ENCODE results near the gene UTF1.

Gene UTF1

DNA sequence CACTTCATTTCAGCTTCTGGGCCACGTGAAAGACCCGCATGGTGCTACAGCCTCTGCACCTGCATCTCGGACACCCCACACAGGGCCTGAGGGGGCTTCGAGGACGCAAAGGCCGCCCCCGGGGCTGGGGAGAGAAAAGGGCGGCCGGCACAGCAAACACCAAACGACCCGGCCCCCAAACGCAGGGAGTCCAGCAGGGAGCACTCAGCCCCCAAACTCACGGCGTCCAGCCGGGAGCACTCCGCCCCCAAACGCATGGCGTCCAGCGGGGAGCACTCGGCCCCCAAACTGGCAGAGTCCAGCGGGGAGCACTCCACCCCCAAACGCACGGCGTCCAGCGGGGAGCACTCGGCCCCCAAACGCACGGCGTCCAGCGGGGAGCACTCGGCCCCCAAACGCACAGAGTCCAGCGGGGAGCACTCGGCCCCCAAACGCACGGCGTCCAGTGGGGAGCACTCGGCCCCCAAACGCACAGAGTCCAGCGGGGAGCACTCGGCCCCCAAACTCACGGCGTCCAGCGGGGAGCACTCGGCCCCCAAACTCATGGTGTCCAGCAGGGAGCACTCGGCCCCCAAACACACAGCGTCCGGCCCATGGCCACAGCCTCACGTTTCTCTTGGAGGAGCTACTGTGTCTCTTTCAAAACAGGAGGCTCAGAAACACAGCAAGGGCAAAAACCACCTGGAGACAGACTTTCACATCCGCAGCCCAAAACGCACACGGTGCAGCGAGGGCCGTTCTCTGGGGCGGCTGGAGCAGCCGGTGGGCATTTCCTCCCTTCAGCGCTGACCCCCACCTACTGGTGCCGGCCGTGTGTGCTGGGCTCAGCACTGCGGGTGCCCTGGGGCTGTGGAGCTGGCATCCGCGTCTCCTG is 27.0 kb upstream of the UTF1 start:
- Histone ChIP-seq H3K4me3 (ENCODE audit: extremely low read depth, insufficient read depth, low read length, poor library complexity, severe bottlenecking) (no peak overlapping the region), H3K27ac (ENCODE audit: low read depth, low read length, severe bottlenecking) (no peak overlapping the region), H3K9me3 (ENCODE audit: control insufficient read depth, low read length) (no peaks in the 10 kb centered on the region), H3K4me1 (ENCODE audit: control insufficient read depth, insufficient read depth, low read length, poor library complexity, severe bottlenecking) (no peaks in the 10 kb centered on the region), H3K36me3 (ENCODE audit: control insufficient read depth, insufficient read depth, low read length) (no peaks in the 10 kb centered on the region)
- 89 to 96% methylated on average over 46 to 50 of the region's 62 CpGs for WGBS, 2 experiments (ENCODE audit: insufficient coverage in 2 of 2)

DNA sequence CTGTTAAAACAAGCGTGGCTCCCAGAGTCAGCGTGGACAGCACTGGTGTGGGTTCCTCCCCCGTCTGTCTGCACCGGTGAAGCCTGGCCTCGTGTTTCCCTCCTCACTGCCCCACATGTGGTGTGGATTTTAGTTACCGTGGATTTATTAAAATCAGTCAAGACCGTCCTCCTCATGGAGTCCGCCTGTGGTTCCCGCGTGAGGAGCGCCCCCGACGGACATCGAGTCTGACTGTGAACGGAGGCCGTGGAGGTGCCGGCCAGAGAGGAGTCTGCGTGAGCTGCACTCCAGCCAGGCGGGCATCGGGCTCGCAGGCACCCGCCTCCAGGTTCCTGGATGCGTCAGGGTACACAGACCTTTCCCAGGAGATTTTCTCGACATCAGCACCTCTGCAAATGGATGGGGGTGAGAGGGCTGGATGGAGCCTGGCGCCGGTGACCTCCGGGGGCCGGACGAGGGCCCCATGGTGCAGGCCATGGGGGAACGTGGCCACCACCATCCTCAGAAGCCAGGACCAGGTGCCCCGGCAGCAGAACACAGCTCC is 26.3 kb upstream of the UTF1 start:
- Histone ChIP-seq H3K36me3 (ENCODE audit: control insufficient read depth, insufficient read depth, low read length) (no peaks in the 10 kb centered on the region), H3K4me3 (ENCODE audit: extremely low read depth, insufficient read depth, low read length, poor library complexity, severe bottlenecking) (no peak overlapping the region), H3K4me1 (ENCODE audit: control insufficient read depth, insufficient read depth, low read length, poor library complexity, severe bottlenecking) (no peaks in the 10 kb centered on the region), H3K9me3 (ENCODE audit: control insufficient read depth, low read length) (no peaks in the 10 kb centered on the region), H3K27ac (ENCODE audit: low read depth, low read length, severe bottlenecking) (no peak overlapping the region)
- WGBS, 2 experiments (ENCODE audit: insufficient coverage in 2 of 2): 87 to 88% methylated on average over 29 to 30 of the region's 31 CpGs

- Histone ChIP-seq H3K4me1 (ENCODE audit: control insufficient read depth, insufficient read depth, low read length, poor library complexity, severe bottlenecking) (no peaks in the 10 kb centered on the region), H3K4me3 (ENCODE audit: extremely low read depth, insufficient read depth, low read length, poor library complexity, severe bottlenecking) (no peak overlapping the region), H3K9me3 (ENCODE audit: control insufficient read depth, low read length) (no peaks in the 10 kb centered on the region), H3K27ac (ENCODE audit: low read depth, low read length, severe bottlenecking) (no peak overlapping the region), H3K36me3 (ENCODE audit: control insufficient read depth, insufficient read depth, low read length) (no peaks in the 10 kb centered on the region)
- WGBS, 2 experiments (ENCODE audit: insufficient coverage in 2 of 2): 93 to 96% methylated on average over 31 to 34 of the region's 38 CpGs
Measured at GRCh38 chr10:133204226-133205015, 25.6 kb upstream of the UTF1 start.

- WGBS, 2 experiments (ENCODE audit: insufficient coverage in 2 of 2): 82 to 86% methylated on average over 23 of the region's 23 CpGs
- no peaks in the 10 kb centered on the region for H3K36me3 ChIP-seq (ENCODE audit: control insufficient read depth, insufficient read depth, low read length)
- H3K4me3 ChIP-seq (ENCODE audit: extremely low read depth, insufficient read depth, low read length, poor library complexity, severe bottlenecking): no peak overlapping the region
- H3K4me1 ChIP-seq (ENCODE audit: control insufficient read depth, insufficient read depth, low read length, poor library complexity, severe bottlenecking): no peaks in the 10 kb centered on the region
- H3K27ac ChIP-seq (ENCODE audit: low read depth, low read length, severe bottlenecking): no peak overlapping the region
- no peaks in the 10 kb centered on the region for H3K9me3 ChIP-seq (ENCODE audit: control insufficient read depth, low read length)
Measured at GRCh38 chr10:133205146-133205545, 24.9 kb upstream of the UTF1 start.

GRCh38 chr10:133206356-133207040 is 23.5 kb upstream of the UTF1 start:
- WGBS, 2 experiments (ENCODE audit: insufficient coverage in 2 of 2): 86 to 92% methylated on average over 11 to 12 of the region's 17 CpGs
- H3K9me3 ChIP-seq (ENCODE audit: control insufficient read depth, low read length): no peaks in the 10 kb centered on the region
- no peaks in the 10 kb centered on the region for H3K36me3 ChIP-seq (ENCODE audit: control insufficient read depth, insufficient read depth, low read length)
- no peak overlapping the region for H3K4me3 ChIP-seq (ENCODE audit: extremely low read depth, insufficient read depth, low read length, poor library complexity, severe bottlenecking)
- H3K27ac ChIP-seq (ENCODE audit: low read depth, low read length, severe bottlenecking): no peak overlapping the region
- H3K4me1 ChIP-seq (ENCODE audit: control insufficient read depth, insufficient read depth, low read length, poor library complexity, severe bottlenecking): no peaks in the 10 kb centered on the region

DNA sequence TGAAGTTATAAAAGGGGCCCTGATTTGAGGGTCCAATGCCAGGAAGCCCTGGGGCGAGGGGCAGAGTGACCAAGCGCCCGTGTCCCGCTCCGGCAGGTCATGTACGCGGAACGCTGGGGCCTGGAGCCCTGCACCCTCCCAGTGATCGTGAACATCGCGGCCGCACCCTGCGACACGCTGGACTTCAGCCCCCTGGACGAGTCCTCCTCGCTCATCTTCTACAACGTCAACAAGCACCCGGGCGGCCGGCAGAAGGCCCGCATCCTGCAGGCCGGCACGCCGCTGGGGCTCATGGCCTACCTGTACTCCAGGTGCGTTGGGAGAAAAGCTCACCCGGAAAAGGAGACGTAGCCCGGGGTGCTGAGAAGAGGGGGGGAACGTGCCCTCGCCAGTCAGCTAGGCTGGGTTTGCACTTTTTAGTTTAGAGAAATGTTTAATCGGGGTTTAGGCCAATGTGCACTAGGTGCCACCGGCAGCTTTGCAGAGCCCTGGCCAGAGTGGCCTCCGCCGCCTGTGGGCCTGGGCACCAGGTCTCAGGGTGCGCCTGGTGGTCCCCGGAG is 22.9 kb upstream of the UTF1 start:
- H3K4me3 ChIP-seq (ENCODE audit: extremely low read depth, insufficient read depth, low read length, poor library complexity, severe bottlenecking): no peak overlapping the region
- no peak overlapping the region for H3K27ac ChIP-seq (ENCODE audit: low read depth, low read length, severe bottlenecking)
- no peaks in the 10 kb centered on the region for H3K9me3 ChIP-seq (ENCODE audit: control insufficient read depth, low read length)
- WGBS, 2 experiments (ENCODE audit: insufficient coverage in 2 of 2): 95 to 97% methylated on average over 35 to 36 of the region's 36 CpGs
- no peaks in the 10 kb centered on the region for H3K4me1 ChIP-seq (ENCODE audit: control insufficient read depth, insufficient read depth, low read length, poor library complexity, severe bottlenecking)
- no peaks in the 10 kb centered on the region for H3K36me3 ChIP-seq (ENCODE audit: control insufficient read depth, insufficient read depth, low read length)

GRCh38 chr10:133207627-133208026 is 22.4 kb upstream of the UTF1 start:
- no peak overlapping the region for H3K4me3 ChIP-seq (ENCODE audit: extremely low read depth, insufficient read depth, low read length, poor library complexity, severe bottlenecking)
- no peaks in the 10 kb centered on the region for H3K4me1 ChIP-seq (ENCODE audit: control insufficient read depth, insufficient read depth, low read length, poor library complexity, severe bottlenecking)
- no peaks in the 10 kb centered on the region for H3K9me3 ChIP-seq (ENCODE audit: control insufficient read depth, low read length)
- H3K27ac ChIP-seq (ENCODE audit: low read depth, low read length, severe bottlenecking): no peak overlapping the region
- H3K36me3 ChIP-seq (ENCODE audit: control insufficient read depth, insufficient read depth, low read length): no peaks in the 10 kb centered on the region
- 94 to 96% methylated on average over 14 to 15 of the region's 17 CpGs for WGBS, 2 experiments (ENCODE audit: insufficient coverage in 2 of 2)

DNA sequence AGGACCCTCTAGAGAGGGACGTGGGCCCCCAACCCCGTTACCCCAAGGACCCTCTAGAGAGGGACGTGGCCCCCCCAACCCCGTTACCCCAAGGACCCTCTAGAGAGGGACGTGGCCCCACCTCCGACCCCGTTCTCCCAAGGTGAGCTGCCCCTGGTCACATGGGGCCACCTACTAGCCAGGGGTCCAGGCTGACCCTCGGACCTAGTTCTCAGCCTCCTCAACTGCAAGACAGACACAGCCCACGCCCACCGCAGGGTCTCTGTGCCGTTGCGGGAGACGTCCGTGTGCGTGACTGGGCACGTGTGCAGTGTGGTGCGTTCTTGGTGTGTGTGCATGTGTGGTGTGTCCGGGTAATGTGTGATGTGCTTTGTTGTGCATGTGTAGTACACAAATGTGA is 21.6 kb upstream of the UTF1 start:
- H3K4me3 ChIP-seq (ENCODE audit: extremely low read depth, insufficient read depth, low read length, poor library complexity, severe bottlenecking): no peak overlapping the region
- no peaks in the 10 kb centered on the region for H3K4me1 ChIP-seq (ENCODE audit: control insufficient read depth, insufficient read depth, low read length, poor library complexity, severe bottlenecking)
- WGBS, 2 experiments (ENCODE audit: insufficient coverage in 2 of 2): 84 to 87% methylated on average over 9 to 13 of the region's 18 CpGs
- H3K9me3 ChIP-seq (ENCODE audit: control insufficient read depth, low read length): no peaks in the 10 kb centered on the region
- H3K36me3 ChIP-seq (ENCODE audit: control insufficient read depth, insufficient read depth, low read length): no peaks in the 10 kb centered on the region
- H3K27ac ChIP-seq (ENCODE audit: low read depth, low read length, severe bottlenecking): no peak overlapping the region

- WGBS, 2 experiments (ENCODE audit: insufficient coverage in 2 of 2): 92 to 96% methylated on average over 10 to 14 of the region's 14 CpGs
- no peaks in the 10 kb centered on the region for H3K4me1 ChIP-seq (ENCODE audit: control insufficient read depth, insufficient read depth, low read length, poor library complexity, severe bottlenecking)
- no peaks in the 10 kb centered on the region for H3K9me3 ChIP-seq (ENCODE audit: control insufficient read depth, low read length)
- H3K27ac ChIP-seq (ENCODE audit: low read depth, low read length, severe bottlenecking): no peak overlapping the region
- no peak overlapping the region for H3K4me3 ChIP-seq (ENCODE audit: extremely low read depth, insufficient read depth, low read length, poor library complexity, severe bottlenecking)
- no peaks in the 10 kb centered on the region for H3K36me3 ChIP-seq (ENCODE audit: control insufficient read depth, insufficient read depth, low read length)
Measured at GRCh38 chr10:133209117-133209516, 20.9 kb upstream of the UTF1 start.

DNA sequence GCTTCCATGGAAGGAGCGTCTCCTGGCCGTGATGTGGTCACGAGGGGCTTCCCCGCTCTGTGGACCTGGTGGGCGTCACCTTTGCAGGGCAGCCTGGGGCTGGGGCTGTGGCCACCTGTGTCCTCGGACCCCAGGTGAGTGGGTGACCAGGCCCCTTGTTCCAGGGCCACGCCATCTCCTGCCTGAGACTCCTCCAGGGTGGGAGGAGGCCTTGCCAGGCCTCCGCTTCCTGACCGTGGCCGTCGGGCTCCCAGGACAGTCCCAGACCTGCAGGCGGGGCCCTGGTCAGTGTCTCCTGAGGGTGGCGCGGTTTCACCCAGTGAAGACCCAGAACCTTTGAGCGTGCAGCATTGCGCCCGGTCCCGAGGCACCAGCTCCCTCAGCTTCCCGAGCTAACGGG is 20.4 kb upstream of the UTF1 start:
- no peaks in the 10 kb centered on the region for H3K36me3 ChIP-seq (ENCODE audit: control insufficient read depth, insufficient read depth, low read length)
- no peaks in the 10 kb centered on the region for H3K4me1 ChIP-seq (ENCODE audit: control insufficient read depth, insufficient read depth, low read length, poor library complexity, severe bottlenecking)
- WGBS, 2 experiments (ENCODE audit: insufficient coverage in 2 of 2): 90% methylated on average over 17 to 20 of the region's 20 CpGs
- H3K9me3 ChIP-seq (ENCODE audit: control insufficient read depth, low read length): no peaks in the 10 kb centered on the region
- no peak overlapping the region for H3K4me3 ChIP-seq (ENCODE audit: extremely low read depth, insufficient read depth, low read length, poor library complexity, severe bottlenecking)
- no peak overlapping the region for H3K27ac ChIP-seq (ENCODE audit: low read depth, low read length, severe bottlenecking)
